Esophagus squamous epithelium (tissue), 5 donors: ENCODE data around the gene TAOK1. TPM values are rescaled to one million over a fixed set of nuclear protein-coding genes. Genes with fewer than 3 reads are reported as not detected.

Experiments
- DNase-seq: peaks from one replicate; lab custom pipeline; 2025; lab: John Stamatoyannopoulos, UW
- H3K27ac ChIP-seq, 4 donors: fragments of 200-600 bp; sonication (generic); one replicate each; pipeline ENCODE4 v1.5.1; 2016 to 2019; ENCODE audit warnings: mild to moderate bottlenecking in 1 of 4
- H3K27me3 ChIP-seq, 4 donors: fragments of 200-600 bp; sonication (generic); 1 replicate in 3 of 4; 2 replicates in 1 of 4; pipeline versions ENCODE4 v1.5.1 to v1.6.0; 2017 to 2021; ENCODE audit warnings: antibody characterized with exemption in 1 of 4
- H3K36me3 ChIP-seq, 3 donors: fragments of 200-600 bp; sonication (generic); one replicate each; pipeline ENCODE4 v1.5.1; 2016 to 2019
- H3K4me1 ChIP-seq, 3 donors: fragments of 200-600 bp; sonication (generic); one replicate each; pipeline ENCODE4 v1.5.1; 2017 to 2019
- H3K4me3 ChIP-seq, 4 donors: fragments of 200-600 bp; sonication (generic); 1 replicate in 3 of 4; 2 replicates in 1 of 4; pipeline ENCODE4 v1.5.1; 2016 to 2019; ENCODE audit warnings: mild to moderate bottlenecking in 2 of 4, moderate library complexity in 1 of 4
- H3K9me3 ChIP-seq, 3 donors: fragments of 200-600 bp; sonication (generic); one replicate each; pipeline ENCODE4 v1.5.1; 2016 to 2019
- CTCF ChIP-seq, 6 experiments: fragments of 450-650 bp in 4 of 6; fragments of 200-600 bp in 2 of 6; sonication (generic) in 2 of 6; IDR thresholded peaks; one replicate each; pipeline ENCODE4 v1.5.1; 2016 to 2019; ENCODE audit warnings: antibody characterized with exemption in 6 of 6, mild to moderate bottlenecking in 4 of 6, moderate library complexity in 4 of 6
- POLR2A ChIP-seq, 4 donors: fragments of 450-650 bp; IDR thresholded peaks; one replicate each; pipeline ENCODE4 v1.6.1; 2017; ENCODE audit warnings: antibody characterized with exemption in 4 of 4, mild to moderate bottlenecking in 4 of 4, moderate library complexity in 3 of 4
- WGBS, 2 donors: methylation state at CpG; one replicate each; pipeline ENCODE4 v1.1.5; 2018; 5-methylcytosine and 5-hydroxymethylcytosine counted together
- intact Hi-C: fragments of 100-400 bp; cut with DNase I; formaldehyde crosslinking; loops from one replicate; pipeline ENCODE4 v1.15.0; 2022
- total RNA-seq, 4 donors: library from RNA; depleted of rRNA; stranded (reverse); fragments of >200 nt; gene quantifications; one replicate each; pipeline ENCODE4 v1.1.0, GENCODE V29; 2016
- donor health status: DM: yes; HTN: yes; CAD: no.

The TAOK1 gene
- total RNA-seq, 4 donors from 2014 or later: 24.9 to 41.4 (median 38.7) TPM

- H3K36me3 ChIP-seq: no peaks in the 10 kb centered on the region
- H3K4me3 ChIP-seq: peak within 1 kb of the TSS; percentile 51 to 91 (median 66)
- H3K27ac ChIP-seq: peak within 1 kb of the TSS; percentile 91 to 95 (median 92)
- 3 to 7% methylated on average over 3 to 11 of the region's 96 CpGs for WGBS, 2 donors
- DNase-seq: no peak
- intact Hi-C loops: no loop called here
- no peaks in the 10 kb centered on the region for H3K27me3 ChIP-seq
- H3K9me3 ChIP-seq: no peaks in the 10 kb centered on the region
- TF ChIP-seq POLR2A (IDR thresholded peaks at IDR 0.05) (no peak), CTCF (IDR thresholded peaks at IDR 0.05) (no peak)
- H3K4me1 ChIP-seq: peaks cover 41 to 87% (median 53%) of the 10 kb centered on the region in 3 donors
Measured at GRCh38 chr17:29592850-29593551, 202.8 kb downstream of the TAOK1 start, which contains the start of gene ANKRD13B. ANKRD13B (plus strand) TSS chr17:29593132; CDS start chr17:29593622, 490 bp downstream.

- WGBS, 2 donors: 10 to 26% methylated on average over 8 to 11 of the region's 64 CpGs
- peak overlapping the region; percentile 51 to 85 (median 66) for H3K4me3 ChIP-seq
- intact Hi-C loops: no loop called here
- H3K27me3 ChIP-seq: no peaks in the 10 kb centered on the region
- no peaks in the 10 kb centered on the region for H3K9me3 ChIP-seq
- H3K27ac ChIP-seq: peak overlapping the region in 3 of 4 donors; percentile 32 to 59 (median 55)
- no peaks in the 10 kb centered on the region for H3K36me3 ChIP-seq
- DNase-seq: no peak
- TF ChIP-seq POLR2A (IDR thresholded peaks at IDR 0.05): no peak
- TF ChIP-seq CTCF (IDR thresholded peaks at IDR 0.05): peak in 2 of 6 experiments; percentile 17 to 27
- H3K4me1 ChIP-seq: peaks cover 37 to 78% (median 46%) of the 10 kb centered on the region in 3 donors
Measured at GRCh38 chr17:29593591-29594518, 203.7 kb downstream of the TAOK1 start.

- Histone ChIP-seq H3K27ac (no peak overlapping the region), H3K4me1 (peaks cover 37 to 77% (median 46%) of the 10 kb centered on the region in 3 donors), H3K9me3 (no peaks in the 10 kb centered on the region), H3K36me3 (no peaks in the 10 kb centered on the region), H3K27me3 (no peaks in the 10 kb centered on the region), H3K4me3 (peak overlapping the region in 1 of 4 donors; percentile 74)
- intact Hi-C loops: no loop called here
- DNase-seq: no peak
- WGBS, 2 donors: 82 to 83% methylated on average over 4 to 10 of the region's 11 CpGs
- TF ChIP-seq CTCF (IDR thresholded peaks at IDR 0.05): no peak
Measured at GRCh38 chr17:29594519-29595090, 204.4 kb downstream of the TAOK1 start.

GRCh38 chr17:29595107-29595942 is 205.2 kb downstream of the TAOK1 start:
- no peak for DNase-seq
- no peak for TF ChIP-seq POLR2A (IDR thresholded peaks at IDR 0.05)
- no peak for TF ChIP-seq CTCF (IDR thresholded peaks at IDR 0.05)
- Histone ChIP-seq H3K4me3 (no peak overlapping the region), H3K4me1 (peaks cover 32 to 70% (median 39%) of the 10 kb centered on the region in 3 donors), H3K27ac (no peak overlapping the region), H3K36me3 (no peaks in the 10 kb centered on the region), H3K27me3 (no peaks in the 10 kb centered on the region), H3K9me3 (no peaks in the 10 kb centered on the region)
- intact Hi-C loops: no loop called here
- 72 to 91% methylated on average over 3 to 6 of the region's 7 CpGs for WGBS, 2 donors
